Activated naive CD8-positive, alpha-beta T cell treated with anti-CD3 and anti-CD28 coated beads, Interleukin-2, amount 10 ng/mL, durations not matched to agents 7 days and 5 days (primary cell): ENCODE data around the gene PCA3. TPM values are rescaled to one million over a fixed set of nuclear protein-coding genes. Genes with fewer than 3 reads are reported as not detected.

Experiments
- ATAC-seq: fragments of 150-1000 bp; cut with Tn5 transposase; one replicate; pipeline ENCODE4 v1.10.0; 2021; ENCODE audit warnings: low read depth, moderate library complexity
- POLR2A ChIA-PET: fragments of 350-600 bp; sonication (Branson Sonifier 250); formaldehyde crosslinking; loops from one replicate; lab custom pipeline; 2021; ENCODE audit warnings: antibody characterized with exemption; lab: Charles Lee
- DNase-seq: peaks from one replicate; pipeline ENCODE4 v3.0.0; 2021
- H3K27ac Mint-ChIP-seq: one replicate; pipeline ENCODE4 v1.8.0; 2022; ENCODE audit warnings: mild to moderate bottlenecking, mixed read lengths
- H3K27me3 Mint-ChIP-seq: one replicate; pipeline ENCODE4 v1.8.0; 2022; ENCODE audit warnings: mild to moderate bottlenecking, moderate library complexity, mixed read lengths
- H3K36me3 Mint-ChIP-seq: one replicate; pipeline ENCODE4 v1.8.0; 2021; ENCODE audit warnings: mild to moderate bottlenecking, mixed read lengths
- H3K4me1 Mint-ChIP-seq: one replicate; pipeline ENCODE4 v1.8.0; 2021; ENCODE audit warnings: mixed read lengths
- H3K4me3 Mint-ChIP-seq: one replicate; pipeline ENCODE4 v1.8.0; 2022; ENCODE audit warnings: mild to moderate bottlenecking, moderate library complexity, mixed read lengths
- H3K9me3 Mint-ChIP-seq: one replicate; pipeline ENCODE4 v1.8.0; 2021; ENCODE audit warnings: mixed read lengths
- total RNA-seq, 2 experiments: library from RNA; stranded (reverse); gene quantifications; one replicate each; pipeline ENCODE4 v1.2.3, GENCODE V29; 2021

The PCA3 gene
- total RNA-seq: not detected

DNA sequence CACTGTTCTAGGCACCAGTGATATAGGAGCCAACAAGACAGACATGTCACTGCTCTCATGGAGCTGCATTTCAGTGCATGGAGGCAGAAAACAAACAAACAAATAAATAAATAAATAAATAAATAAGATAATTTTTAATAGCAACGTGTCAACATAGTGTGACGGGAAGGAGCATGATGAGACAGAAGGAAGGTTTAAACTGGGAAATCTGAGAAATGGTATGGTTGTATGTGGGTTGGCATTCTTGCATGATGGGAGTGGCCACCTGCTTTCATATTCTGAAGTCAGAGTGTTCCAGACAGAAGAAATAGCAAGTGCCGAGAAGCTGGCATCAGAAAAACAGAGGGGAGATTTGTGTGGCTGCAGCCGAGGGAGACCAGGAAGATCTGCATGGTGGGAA lies at the start of gene PCA3:
Gene PCA3 (plus strand): TSS at position 301 of the 400 bp plus-strand sequence.
- DNase-seq: no peak
- ATAC-seq: no peak
- no peaks in the 10 kb centered on the region for H3K4me1 Mint-ChIP-seq
- no peak within 1 kb of the TSS for H3K27ac Mint-ChIP-seq
- POLR2A ChIA-PET: interaction anchor here (1.0 kb wide), 1 partner anchor 45 kb away, joined by 3 read pairs; no protein-coding TSS in a partner anchor
- no peaks in the 10 kb centered on the region for H3K36me3 Mint-ChIP-seq
- peaks cover 12% of the 10 kb centered on the region for H3K27me3 Mint-ChIP-seq
- no peaks in the 10 kb centered on the region for H3K9me3 Mint-ChIP-seq
- no peak within 1 kb of the TSS for H3K4me3 Mint-ChIP-seq

DNA sequence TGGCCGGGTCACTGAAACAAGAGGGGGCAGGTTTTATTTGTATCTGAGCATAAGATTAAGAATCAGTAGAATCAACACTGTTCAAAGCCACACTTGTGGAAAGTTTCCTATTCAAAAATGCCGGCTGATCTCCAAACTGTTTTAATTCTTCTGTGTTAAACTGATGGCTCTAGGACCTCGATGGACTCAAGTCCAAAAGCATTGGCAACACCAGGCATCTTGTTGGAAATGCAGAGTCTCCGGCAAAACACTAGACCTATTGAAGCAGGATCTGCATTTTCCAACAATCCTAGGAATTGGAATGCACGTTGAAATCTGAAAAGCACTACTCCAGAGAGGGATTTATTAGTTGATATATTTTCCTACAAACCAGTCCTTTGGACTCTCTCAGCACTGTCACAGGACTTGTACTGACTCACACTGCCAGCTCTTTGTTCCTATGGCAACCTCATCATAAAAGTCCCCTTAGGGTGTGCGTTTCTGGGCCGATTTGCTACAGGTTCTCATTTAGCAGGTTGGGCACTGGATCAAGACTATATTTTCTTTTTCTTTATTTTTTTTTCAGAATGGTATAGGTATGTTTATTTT lies 48.1 kb upstream of the PCA3 start:
- POLR2A ChIA-PET: no interaction called here
- H3K4me1 Mint-ChIP-seq: no peaks in the 10 kb centered on the region
- ATAC-seq (no peak), DNase-seq (no peak)
- H3K9me3 Mint-ChIP-seq: no peaks in the 10 kb centered on the region
- peaks cover 17% of the 10 kb centered on the region for H3K27me3 Mint-ChIP-seq
- no peaks in the 10 kb centered on the region for H3K36me3 Mint-ChIP-seq
- no peak overlapping the region for H3K27ac Mint-ChIP-seq
- no peak overlapping the region for H3K4me3 Mint-ChIP-seq

DNA sequence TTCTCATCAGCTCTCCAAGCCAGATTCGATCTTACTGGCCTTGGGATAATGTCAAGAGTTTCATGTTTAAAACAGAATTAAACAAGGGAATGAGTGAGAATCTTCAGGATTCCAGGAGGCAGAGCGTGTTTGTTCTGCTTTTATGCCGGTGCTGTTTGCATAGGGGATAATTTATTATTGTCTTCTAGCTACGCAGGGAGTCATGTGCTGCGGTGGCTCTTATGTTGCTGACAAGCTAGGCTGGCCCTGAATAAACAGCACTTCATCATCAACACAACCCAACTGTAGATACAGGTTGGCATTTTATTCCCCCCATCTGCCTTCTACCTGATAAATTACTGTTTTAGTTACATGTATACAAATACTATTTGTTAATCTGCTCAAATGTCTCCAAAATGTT lies 47.1 kb upstream of the PCA3 start:
- Mint-ChIP-seq H3K9me3 (no peaks in the 10 kb centered on the region), H3K4me3 (no peak overlapping the region), H3K27ac (no peak overlapping the region), H3K36me3 (no peaks in the 10 kb centered on the region), H3K4me1 (no peaks in the 10 kb centered on the region), H3K27me3 (peaks cover 17% of the 10 kb centered on the region)
- ATAC-seq: no peak
- no peak for DNase-seq
- POLR2A ChIA-PET: no interaction called here

DNA sequence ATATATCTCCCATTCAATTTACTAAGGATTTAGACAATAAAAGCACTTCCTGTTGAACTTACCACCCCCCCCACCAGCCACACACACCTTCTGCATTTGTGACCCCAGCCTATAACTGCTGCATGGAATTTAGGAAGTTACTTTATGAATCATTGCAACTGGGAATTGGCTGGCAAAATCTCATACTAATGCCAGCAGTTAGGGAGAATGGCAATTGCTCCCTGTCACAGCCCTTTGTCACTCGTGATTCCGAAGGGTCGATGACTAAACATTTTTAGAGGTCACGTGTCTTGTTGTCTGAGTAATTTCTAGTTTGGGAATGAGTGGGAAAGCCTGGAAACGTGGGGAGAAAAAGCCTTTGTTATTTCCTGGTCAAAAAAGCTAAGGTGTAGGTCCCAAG lies 46.6 kb upstream of the PCA3 start:
- no peaks in the 10 kb centered on the region for H3K4me1 Mint-ChIP-seq
- no peaks in the 10 kb centered on the region for H3K9me3 Mint-ChIP-seq
- DNase-seq: no peak
- no peak overlapping the region for H3K27ac Mint-ChIP-seq
- H3K36me3 Mint-ChIP-seq: no peaks in the 10 kb centered on the region
- H3K27me3 Mint-ChIP-seq: peaks cover 17% of the 10 kb centered on the region
- POLR2A ChIA-PET: no interaction called here
- H3K4me3 Mint-ChIP-seq: no peak overlapping the region
- no peak for ATAC-seq

DNA sequence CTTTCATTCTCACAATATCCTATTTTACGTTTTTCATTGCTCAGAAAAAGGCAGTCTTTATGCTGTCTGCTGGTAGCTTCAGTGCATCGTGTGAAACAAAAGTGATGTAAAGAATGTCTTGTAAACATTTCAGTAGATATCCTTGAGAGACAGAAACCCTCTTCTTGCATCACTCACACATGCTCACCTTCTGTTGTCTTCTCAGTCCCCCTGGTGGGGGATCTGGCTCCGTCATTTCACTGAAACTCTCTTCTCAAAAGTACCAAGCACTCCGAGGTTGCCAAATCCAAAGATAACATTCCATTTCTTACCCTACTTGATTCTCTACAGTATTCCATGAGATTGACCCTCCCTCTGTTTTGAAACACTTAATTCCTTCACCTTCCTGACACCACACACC lies 46.1 kb upstream of the PCA3 start:
- Mint-ChIP-seq H3K4me3 (no peak overlapping the region), H3K36me3 (no peaks in the 10 kb centered on the region), H3K4me1 (no peaks in the 10 kb centered on the region), H3K9me3 (no peaks in the 10 kb centered on the region), H3K27me3 (peaks cover 17% of the 10 kb centered on the region), H3K27ac (no peak overlapping the region)
- ATAC-seq (no peak), DNase-seq (no peak)
- POLR2A ChIA-PET: no interaction called here

DNA sequence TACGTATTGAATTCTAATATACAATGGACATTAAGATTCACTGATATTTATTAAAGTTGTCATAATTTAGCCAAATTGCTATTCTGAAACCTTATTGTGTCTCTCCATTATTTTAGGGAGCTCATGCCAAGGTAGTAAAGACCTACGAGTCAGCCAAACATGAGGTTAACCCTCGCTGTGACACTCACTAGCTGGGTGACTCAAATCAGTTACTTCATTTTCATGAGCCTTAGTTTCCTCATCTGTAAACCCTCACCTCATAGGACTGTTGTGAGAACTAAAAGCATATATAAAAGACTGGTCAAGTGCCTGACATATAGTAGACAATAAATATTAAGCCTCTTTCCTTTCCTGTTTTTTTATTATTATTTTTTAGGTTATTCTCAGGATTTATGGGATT lies 44.0 kb upstream of the PCA3 start:
- POLR2A ChIA-PET: no interaction called here
- no peaks in the 10 kb centered on the region for H3K36me3 Mint-ChIP-seq
- H3K9me3 Mint-ChIP-seq: no peaks in the 10 kb centered on the region
- no peak overlapping the region for H3K4me3 Mint-ChIP-seq
- no peak for ATAC-seq
- peaks cover 12% of the 10 kb centered on the region for H3K27me3 Mint-ChIP-seq
- no peaks in the 10 kb centered on the region for H3K4me1 Mint-ChIP-seq
- DNase-seq: no peak
- H3K27ac Mint-ChIP-seq: no peak overlapping the region

DNA sequence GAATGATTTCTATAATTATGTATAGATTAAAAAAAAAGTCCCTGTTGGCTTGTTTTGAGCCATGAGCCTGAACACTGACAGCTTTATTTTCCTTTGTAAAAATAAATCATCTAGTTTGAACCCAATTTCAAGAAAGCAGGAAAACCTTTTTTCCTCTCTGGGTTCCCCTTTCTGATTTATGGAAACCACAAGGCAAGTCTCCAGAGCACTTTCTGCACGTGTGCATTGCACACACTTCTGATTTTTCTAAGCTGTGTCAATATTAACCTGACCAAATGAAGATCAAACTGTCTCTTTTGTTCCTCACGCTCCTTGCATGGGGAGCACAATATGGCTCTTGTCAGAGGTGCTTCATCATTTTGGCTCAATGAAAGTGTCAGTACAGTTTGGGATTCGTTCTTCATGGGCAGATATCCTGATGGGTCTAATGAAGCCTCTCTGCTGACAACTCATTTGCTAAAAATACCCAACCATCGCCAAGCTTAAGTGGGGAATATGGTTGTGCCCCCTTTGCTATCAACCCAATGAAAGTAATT lies 39.2 kb upstream of the PCA3 start:
- H3K4me3 Mint-ChIP-seq: no peak overlapping the region
- ATAC-seq (no peak), DNase-seq (no peak)
- no peaks in the 10 kb centered on the region for H3K9me3 Mint-ChIP-seq
- H3K4me1 Mint-ChIP-seq: no peaks in the 10 kb centered on the region
- peaks cover 10% of the 10 kb centered on the region for H3K27me3 Mint-ChIP-seq
- no peaks in the 10 kb centered on the region for H3K36me3 Mint-ChIP-seq
- no peak overlapping the region for H3K27ac Mint-ChIP-seq
- POLR2A ChIA-PET: no interaction called here

DNA sequence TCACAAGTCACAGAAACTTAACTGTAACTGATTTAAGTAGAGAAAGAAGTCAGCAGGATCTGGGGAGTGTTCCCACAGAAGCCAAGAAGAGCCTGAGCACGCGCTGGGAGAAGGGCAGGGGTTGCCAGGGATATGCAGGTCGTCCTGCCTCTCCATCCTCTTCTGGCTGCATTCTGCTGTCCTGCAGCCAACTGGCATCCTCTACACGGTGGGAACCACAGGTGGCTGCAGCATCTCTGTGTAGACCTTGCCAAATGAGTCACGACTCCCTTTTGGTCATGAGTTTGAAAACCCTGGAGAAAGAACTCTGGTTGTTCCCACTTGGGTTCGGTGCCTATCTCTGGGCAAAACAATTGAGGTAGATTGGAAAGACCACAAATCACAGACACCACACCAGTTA lies 38.4 kb upstream of the PCA3 start:
- peaks cover 10% of the 10 kb centered on the region for H3K27me3 Mint-ChIP-seq
- no peak overlapping the region for H3K4me3 Mint-ChIP-seq
- no peak overlapping the region for H3K27ac Mint-ChIP-seq
- DNase-seq: no peak
- H3K9me3 Mint-ChIP-seq: no peaks in the 10 kb centered on the region
- no peak for ATAC-seq
- H3K36me3 Mint-ChIP-seq: no peaks in the 10 kb centered on the region
- POLR2A ChIA-PET: no interaction called here
- H3K4me1 Mint-ChIP-seq: no peaks in the 10 kb centered on the region

DNA sequence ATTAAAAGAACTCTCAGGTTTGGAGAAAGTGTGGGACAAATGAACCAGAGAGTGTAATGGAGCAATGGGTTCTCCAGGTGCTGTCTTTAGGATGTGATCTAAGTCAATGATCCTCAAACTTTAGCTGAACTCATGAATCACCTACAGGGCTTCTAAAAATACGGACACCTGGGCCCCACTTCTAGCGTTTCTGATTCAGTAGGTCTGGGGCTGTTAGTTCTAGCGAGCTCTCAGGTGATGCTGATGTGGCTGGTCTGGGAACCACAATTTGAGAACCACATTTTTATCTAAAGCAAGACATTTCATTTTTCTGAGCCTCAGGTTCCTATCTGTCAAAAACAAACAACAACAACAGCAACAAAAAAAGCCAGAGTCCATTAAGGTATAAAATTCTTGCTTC lies 35.1 kb upstream of the PCA3 start:
- ATAC-seq: no peak
- POLR2A ChIA-PET: no interaction called here
- Mint-ChIP-seq H3K9me3 (no peaks in the 10 kb centered on the region), H3K4me3 (no peak overlapping the region), H3K4me1 (no peaks in the 10 kb centered on the region), H3K27me3 (peaks cover 13% of the 10 kb centered on the region), H3K27ac (no peak overlapping the region), H3K36me3 (no peaks in the 10 kb centered on the region)
- no peak for DNase-seq

DNA sequence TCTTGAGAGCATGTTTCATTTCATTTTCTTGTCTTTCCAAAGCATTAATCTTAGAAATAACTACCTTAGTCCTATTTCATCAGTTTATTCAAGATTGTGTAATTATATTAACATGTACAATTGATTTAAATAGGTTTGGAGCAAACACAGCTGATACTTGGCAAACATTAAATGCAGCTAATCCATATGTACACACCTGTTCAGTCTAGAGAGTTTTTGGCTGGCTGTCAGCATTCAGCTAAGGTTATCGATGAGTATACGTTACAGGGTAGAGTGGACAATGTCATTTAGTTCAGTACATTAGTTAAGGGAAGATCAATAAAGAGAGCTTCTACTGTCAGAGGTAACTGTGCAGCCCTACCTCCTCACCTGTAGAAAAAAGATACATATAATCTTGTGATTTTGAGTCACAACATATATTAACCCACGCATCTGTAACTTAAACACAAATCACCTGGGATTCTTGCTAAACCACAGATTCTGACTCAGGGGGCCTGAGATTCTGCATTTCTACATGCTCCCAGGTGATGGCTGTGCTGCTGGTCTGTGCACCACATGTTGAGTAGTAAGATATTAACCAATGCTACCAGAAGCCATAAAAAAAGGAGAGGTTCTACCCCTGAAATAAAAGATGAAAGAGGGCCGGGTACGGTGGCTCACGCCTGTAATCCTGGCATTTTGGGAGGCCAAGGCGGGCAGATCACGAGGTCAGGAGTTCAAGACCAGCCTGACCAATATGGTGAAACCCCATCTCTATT lies 34.1 kb upstream of the PCA3 start:
- POLR2A ChIA-PET: no interaction called here
- H3K4me1 Mint-ChIP-seq: no peaks in the 10 kb centered on the region

DNA sequence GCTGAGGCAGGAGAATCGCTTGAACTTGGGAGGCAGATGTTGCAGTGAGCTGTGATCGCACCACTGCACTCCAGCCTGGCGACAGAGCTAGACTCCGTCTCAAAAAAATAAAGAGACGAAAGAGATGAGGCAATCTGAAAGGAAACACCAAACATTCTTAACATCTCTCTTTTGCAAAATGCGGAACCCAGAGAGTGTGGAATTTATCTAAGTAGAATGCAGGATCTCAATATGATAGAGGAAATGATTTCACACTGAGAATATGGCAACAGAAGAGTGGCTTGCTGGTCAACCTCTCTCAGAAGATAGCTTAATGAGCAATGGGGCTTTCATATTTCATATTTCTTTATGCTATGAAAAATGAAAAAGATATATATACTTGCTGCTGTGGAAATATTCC lies 33.4 kb upstream of the PCA3 start:
- Mint-ChIP-seq H3K27me3 (peaks cover 21% of the 10 kb centered on the region), H3K9me3 (no peaks in the 10 kb centered on the region), H3K4me3 (no peak overlapping the region), H3K36me3 (no peaks in the 10 kb centered on the region), H3K27ac (no peak overlapping the region), H3K4me1 (no peaks in the 10 kb centered on the region)
- ATAC-seq (no peak), DNase-seq (no peak)
- POLR2A ChIA-PET: no interaction called here

More for the DNA sequence above, 34.1 kb upstream of the PCA3 start:
- DNase-seq: no peak
- Mint-ChIP-seq H3K27me3 (peaks cover 21% of the 10 kb centered on the region), H3K9me3 (no peaks in the 10 kb centered on the region), H3K36me3 (no peaks in the 10 kb centered on the region), H3K27ac (no peak overlapping the region), H3K4me3 (no peak overlapping the region)
- no peak for ATAC-seq

DNA sequence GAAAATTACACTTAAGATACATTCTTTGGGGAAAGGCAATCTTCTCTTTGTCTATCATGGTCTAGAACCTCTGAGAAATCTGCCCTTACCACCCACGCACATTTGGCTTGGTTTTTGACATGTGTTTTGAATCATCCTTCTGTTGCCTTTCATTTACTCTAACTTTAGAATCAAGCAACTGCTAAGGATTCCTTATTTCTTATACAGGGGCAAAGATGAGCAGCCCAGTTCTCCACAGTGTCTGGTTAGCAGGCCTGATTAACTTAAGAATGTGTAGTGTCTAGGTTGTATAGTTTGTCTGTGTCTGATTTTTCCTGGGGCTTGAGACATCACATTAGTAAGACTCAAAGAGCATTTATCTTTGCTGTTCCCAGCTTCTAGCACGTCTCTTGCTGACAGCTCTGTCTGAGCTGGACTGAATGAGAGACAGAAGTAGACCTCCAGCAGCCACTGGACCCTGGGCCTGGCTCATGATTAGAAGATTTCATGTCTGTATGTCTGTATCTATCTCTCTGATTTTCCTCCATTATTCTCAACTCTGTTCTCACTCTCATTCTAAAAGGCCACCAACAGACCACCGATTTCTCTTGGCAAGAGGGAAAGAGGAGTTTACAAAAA lies 31.8 kb upstream of the PCA3 start:
- POLR2A ChIA-PET: no interaction called here
- no peaks in the 10 kb centered on the region for H3K36me3 Mint-ChIP-seq
- no peaks in the 10 kb centered on the region for H3K4me1 Mint-ChIP-seq
- no peak overlapping the region for H3K27ac Mint-ChIP-seq
- DNase-seq (no peak), ATAC-seq (no peak)
- H3K27me3 Mint-ChIP-seq: peaks cover 23% of the 10 kb centered on the region
- no peaks in the 10 kb centered on the region for H3K9me3 Mint-ChIP-seq
- no peak overlapping the region for H3K4me3 Mint-ChIP-seq

DNA sequence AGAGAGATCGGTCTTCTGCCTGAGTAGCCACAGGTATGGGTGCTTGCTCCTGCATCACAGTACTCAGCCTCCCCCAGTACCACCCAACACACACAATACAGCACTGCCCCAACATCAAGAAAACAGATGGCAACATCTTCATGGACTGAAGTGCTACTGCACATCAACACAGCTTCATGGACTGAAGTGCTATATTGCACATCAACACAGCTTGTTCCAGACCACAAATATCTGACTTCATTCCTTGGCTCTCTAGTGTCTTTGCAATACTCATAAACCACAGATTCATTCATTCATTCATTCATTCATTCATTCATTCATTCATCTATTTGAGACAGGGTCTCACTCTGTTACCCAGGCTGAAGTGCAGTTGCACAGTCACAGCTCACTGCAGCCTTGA lies 31.1 kb upstream of the PCA3 start:
- H3K27me3 Mint-ChIP-seq: peaks cover 23% of the 10 kb centered on the region
- DNase-seq (no peak), ATAC-seq (no peak)
- H3K27ac Mint-ChIP-seq: no peak overlapping the region
- H3K4me1 Mint-ChIP-seq: no peaks in the 10 kb centered on the region
- no peaks in the 10 kb centered on the region for H3K9me3 Mint-ChIP-seq
- POLR2A ChIA-PET: no interaction called here
- H3K4me3 Mint-ChIP-seq: no peak overlapping the region
- no peaks in the 10 kb centered on the region for H3K36me3 Mint-ChIP-seq

DNA sequence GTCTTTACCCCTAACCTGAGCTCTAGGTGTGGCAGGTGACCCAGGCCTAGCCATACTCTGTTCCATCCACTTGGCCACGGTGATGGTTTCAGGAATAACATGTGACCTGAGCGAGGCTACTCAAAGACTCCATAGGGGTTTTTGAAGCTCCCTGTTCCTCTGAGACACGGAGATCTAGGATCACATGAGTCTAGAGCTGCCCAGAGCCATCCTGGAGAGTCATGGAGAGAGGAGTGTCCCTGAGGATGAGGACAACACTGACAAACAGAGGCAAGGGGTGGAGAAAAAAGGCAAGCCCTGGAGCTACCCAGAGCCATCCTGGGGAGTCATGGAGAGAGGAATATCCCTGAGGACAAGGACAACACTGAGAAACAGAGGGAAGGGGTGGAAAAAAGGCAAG lies 29.5 kb upstream of the PCA3 start:
- no peaks in the 10 kb centered on the region for H3K36me3 Mint-ChIP-seq
- no peaks in the 10 kb centered on the region for H3K4me1 Mint-ChIP-seq
- H3K27ac Mint-ChIP-seq: no peak overlapping the region
- peaks cover 19% of the 10 kb centered on the region for H3K27me3 Mint-ChIP-seq
- no peak for DNase-seq
- no peaks in the 10 kb centered on the region for H3K9me3 Mint-ChIP-seq
- no peak overlapping the region for H3K4me3 Mint-ChIP-seq
- ATAC-seq: no peak
- POLR2A ChIA-PET: no interaction called here
